ENCODE results near the gene GGT1. TPM values are rescaled to one million over a fixed set of nuclear protein-coding genes. Genes with fewer than 3 reads are reported as not detected.
"Not testable (repeated sequence)": the region's sequence is repeated elsewhere in the genome, so short reads cannot be mapped to it uniquely, and the experiment has no call there.

The GGT1 gene
- polyA plus RNA-seq, 1 experiment = 2.4 TPM

- TF ChIP-seq CTCF (IDR thresholded peaks at IDR 0.05; ENCODE audit: insufficient read depth, low read depth, low read length) = no peak
- ChIA-PET POLR2A (no interaction called here), CTCF (interaction anchor here (0.8 kb wide), 1 partner anchor 25 kb away, joined by 3 read pairs; no protein-coding TSS in a partner anchor)
- H3K36me3 ChIP-seq (ENCODE audit: control insufficient read depth, insufficient read depth, low read length) = no peaks in the 10 kb centered on the region
- no peak for DNase-seq (ENCODE audit: low read depth)
- H3K4me3 ChIP-seq (ENCODE audit: low read depth, low read length) = no peak overlapping the region
- no peaks in the 10 kb centered on the region for H3K27me3 ChIP-seq (ENCODE audit: control insufficient read depth, insufficient read depth, low read length)
Measured at GRCh38 chr22:24595228-24595627, 7.8 kb upstream of the GGT1 start.

GRCh38 chr22:24595863-24596262 lies 7.1 kb upstream of the GGT1 start:
- TF ChIP-seq CTCF (IDR thresholded peaks at IDR 0.05; ENCODE audit: insufficient read depth, low read depth, low read length) = no peak
- Histone ChIP-seq H3K4me3 (ENCODE audit: low read depth, low read length) (no peak overlapping the region), H3K27me3 (ENCODE audit: control insufficient read depth, insufficient read depth, low read length) (no peaks in the 10 kb centered on the region), H3K36me3 (ENCODE audit: control insufficient read depth, insufficient read depth, low read length) (no peaks in the 10 kb centered on the region)
- ChIA-PET CTCF (interaction anchor here (0.8 kb wide), 1 partner anchor 26 kb away, joined by 3 read pairs; no protein-coding TSS in a partner anchor), POLR2A (no interaction called here)
- no peak for DNase-seq (ENCODE audit: low read depth)

GRCh38 chr22:24597076-24597475 lies 5.9 kb upstream of the GGT1 start:
- POLR2A ChIA-PET; DNase-seq (ENCODE audit: low read depth): not testable (repeated sequence)

GRCh38 chr22:24599514-24599913 lies 3.5 kb upstream of the GGT1 start:
- no peaks in the 10 kb centered on the region for H3K36me3 ChIP-seq (ENCODE audit: control insufficient read depth, insufficient read depth, low read length)
- ChIA-PET CTCF (no interaction called here), POLR2A (no interaction called here)
- DNase-seq (ENCODE audit: low read depth) = no peak
- H3K27me3 ChIP-seq (ENCODE audit: control insufficient read depth, insufficient read depth, low read length) = no peaks in the 10 kb centered on the region
- TF ChIP-seq CTCF (IDR thresholded peaks at IDR 0.05; ENCODE audit: insufficient read depth, low read depth, low read length) = no peak
- H3K4me3 ChIP-seq (ENCODE audit: low read depth, low read length) = no peak overlapping the region

More at GRCh38 chr22:24597076-24597475, 5.9 kb upstream of the GGT1 start:
- H3K27me3 ChIP-seq (ENCODE audit: control insufficient read depth, insufficient read depth, low read length); H3K4me3 ChIP-seq (ENCODE audit: low read depth, low read length); H3K36me3 ChIP-seq (ENCODE audit: control insufficient read depth, insufficient read depth, low read length); CTCF ChIA-PET: not testable (repeated sequence)

- DNase-seq (ENCODE audit: low read depth); CTCF ChIA-PET; H3K4me3 ChIP-seq (ENCODE audit: low read depth, low read length); H3K36me3 ChIP-seq (ENCODE audit: control insufficient read depth, insufficient read depth, low read length); H3K27me3 ChIP-seq (ENCODE audit: control insufficient read depth, insufficient read depth, low read length); POLR2A ChIA-PET: not testable (repeated sequence)
Measured at GRCh38 chr22:24599958-24600715, 2.9 kb upstream of the GGT1 start.

GRCh38 chr22:24601217-24602104 lies 1.5 kb upstream of the GGT1 start:
- CTCF ChIA-PET = no interaction called here
- Histone ChIP-seq H3K27me3 (ENCODE audit: control insufficient read depth, insufficient read depth, low read length) (no peaks in the 10 kb centered on the region), H3K4me3 (ENCODE audit: low read depth, low read length) (no peak overlapping the region), H3K36me3 (ENCODE audit: control insufficient read depth, insufficient read depth, low read length) (no peaks in the 10 kb centered on the region)
- DNase-seq (ENCODE audit: low read depth) = no peak
- no peak for TF ChIP-seq CTCF (IDR thresholded peaks at IDR 0.05; ENCODE audit: insufficient read depth, low read depth, low read length)
- POLR2A ChIA-PET = no interaction called here

- H3K27me3 ChIP-seq (ENCODE audit: control insufficient read depth, insufficient read depth, low read length); H3K4me3 ChIP-seq (ENCODE audit: low read depth, low read length); CTCF ChIA-PET; POLR2A ChIA-PET; H3K36me3 ChIP-seq (ENCODE audit: control insufficient read depth, insufficient read depth, low read length); DNase-seq (ENCODE audit: low read depth): not testable (repeated sequence)
Measured at GRCh38 chr22:24602105-24602749, 766 bp upstream of the GGT1 start.

- CTCF ChIA-PET = not testable (repeated sequence)
Measured at GRCh38 chr22:24603770-24604629, 1.0 kb downstream of the GGT1 start.

More at GRCh38 chr22:24603770-24604629, 1.0 kb downstream of the GGT1 start:
- H3K4me3 ChIP-seq (ENCODE audit: low read depth, low read length); H3K27me3 ChIP-seq (ENCODE audit: control insufficient read depth, insufficient read depth, low read length); H3K36me3 ChIP-seq (ENCODE audit: control insufficient read depth, insufficient read depth, low read length); DNase-seq (ENCODE audit: low read depth); POLR2A ChIA-PET: not testable (repeated sequence)
